ENCODE results near the gene CFP. TPM values are rescaled to one million over a fixed set of nuclear protein-coding genes. Genes with fewer than 3 reads are reported as not detected.

The CFP gene
- total RNA-seq, 1 experiment from 2014 or later, result 1.3 TPM

DNA sequence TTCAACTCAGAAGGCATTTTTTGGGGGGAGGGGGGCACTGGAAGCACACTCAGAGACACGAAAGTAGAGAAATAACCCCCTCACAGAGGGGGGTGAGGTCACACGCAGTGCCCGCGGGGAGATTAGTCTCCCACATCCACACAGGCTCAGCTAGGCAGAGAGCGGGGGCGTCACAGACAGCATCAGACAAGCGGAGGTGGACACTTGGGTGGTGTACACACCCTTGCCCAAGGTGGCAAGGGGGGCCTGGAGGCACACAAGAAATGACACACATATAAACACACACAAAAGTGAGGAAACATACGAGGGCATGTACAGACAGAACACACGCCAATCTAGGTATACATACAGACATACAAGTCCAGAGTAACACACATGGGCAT is 9.4 kb downstream of the CFP start:
- Histone ChIP-seq H2AFZ (ENCODE audit: low read depth, low read length, poor library complexity, severe bottlenecking) (no peak overlapping the region), H3K36me3 (ENCODE audit: control insufficient read depth in 1 of 2, insufficient read depth in 2 of 2, low read length in 2 of 2) (no peaks in the 10 kb centered on the region), H3K4me3 (replicated peaks in 1 of 2; ENCODE audit: low read depth in 1 of 2, low read length in 2 of 2) (no peak overlapping the region), H4K20me1 (ENCODE audit: insufficient read depth) (no peaks in the 10 kb centered on the region), H3K4me1 (ENCODE audit: control insufficient read depth in 1 of 2, insufficient read depth in 2 of 2, low read length in 2 of 2) (no peaks in the 10 kb centered on the region), H3K79me2 (ENCODE audit: insufficient read depth, low read length) (no peaks in the 10 kb centered on the region), H3K4me2 (ENCODE audit: low read length) (no peak overlapping the region), H3K27me3 (ENCODE audit: insufficient read depth, low read length) (no peaks in the 10 kb centered on the region), H3K9me2 (ENCODE audit: insufficient read depth) (no peaks in the 10 kb centered on the region), H3K27ac (ENCODE audit: low read depth, low read length) (no peak overlapping the region), H3K9me3 (ENCODE audit: control insufficient read depth in 1 of 2, insufficient read depth in 1 of 2, low read depth in 1 of 2, low read length in 2 of 2) (no peaks in the 10 kb centered on the region), H3K9ac (ENCODE audit: low read length) (no peak overlapping the region)
- RAD21 ChIA-PET (ENCODE audit: low non-redundant PET in 1 of 2, low total read pairs in 2 of 2, uncharacterized antibody in 2 of 2, unreplicated experiment in 2 of 2), result no interaction called here
- POLR2A ChIA-PET, result no interaction called here
- no peak for DNase-seq (ENCODE audit: low read depth, low spot score)
- intact Hi-C loops (cut with micrococcal nuclease), result no loop called here
- TF ChIP-seq SIN3A (IDR thresholded peaks at IDR 0.05; ENCODE audit: low read depth) (0 out of 2 replicates have a peak, but pooled peaks have one; percentile 4), POLR2A (IDR thresholded peaks at IDR 0.05; ENCODE audit: borderline replicate concordance, extremely low read depth, insufficient read depth, insufficient read length) (no peak), FOSL1 (IDR thresholded peaks at IDR 0.05; ENCODE audit: low read depth) (no peak), RAD21 (IDR thresholded peaks at IDR 0.05; ENCODE audit: low read depth) (no peak), YY1 (IDR thresholded peaks at IDR 0.05; ENCODE audit: extremely low read depth, insufficient replicate concordance, low read depth, low read length) (no peak)
- no peak for ATAC-seq
- BruUV-seq (replicated peaks), result no TSS peak
- CTCF ChIA-PET, result no interaction called here

DNA sequence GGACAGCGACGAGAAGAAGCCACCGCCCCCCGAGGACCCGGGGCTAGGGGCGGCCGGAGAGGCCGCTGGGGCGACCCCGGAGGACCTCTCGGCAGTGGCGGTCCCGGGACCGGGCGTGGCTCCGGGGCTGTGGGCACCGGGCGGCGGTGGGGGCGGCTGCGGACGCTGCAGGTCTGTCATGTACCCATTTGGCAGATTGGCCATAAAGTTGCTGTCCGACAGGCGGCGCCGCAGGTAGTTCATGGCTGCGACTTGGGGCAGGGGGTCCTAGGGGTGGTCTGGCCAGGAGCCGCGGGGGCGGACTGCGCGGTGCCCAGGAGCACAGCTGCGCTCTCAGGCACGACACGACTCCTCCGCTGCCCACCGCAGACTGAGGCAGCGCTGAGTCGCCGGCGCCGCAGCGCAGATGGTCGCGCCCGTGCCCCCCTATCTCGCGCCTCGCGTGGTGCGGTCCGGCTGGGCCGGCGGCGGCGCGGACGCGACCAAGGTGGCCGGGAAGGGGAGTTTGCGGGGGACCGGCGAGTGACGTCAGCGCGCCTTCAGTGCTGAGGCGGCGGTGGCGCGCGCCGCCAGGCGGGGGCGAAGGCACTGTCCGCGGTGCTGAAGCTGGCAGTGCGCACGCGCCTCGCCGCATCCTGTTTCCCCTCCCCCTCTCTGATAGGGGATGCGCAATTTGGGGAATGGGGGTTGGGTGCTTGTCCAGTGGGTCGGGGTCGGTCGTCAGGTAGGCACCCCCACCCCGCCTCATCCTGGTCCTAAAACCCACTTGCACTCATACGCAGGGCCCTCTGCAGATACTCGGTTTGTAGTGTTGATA is 10.0 kb downstream of the CFP start, which contains the start of gene SYN1:
Gene SYN1 (minus strand): TSS at position 372 of the 817 bp plus-strand sequence. CDS start 129 bp downstream, at position 243.
- Histone ChIP-seq H3K27ac (ENCODE audit: low read depth, low read length) (no peak within 1 kb of the TSS), H3K9ac (ENCODE audit: low read length) (no peak within 1 kb of the TSS), H3K27me3 (ENCODE audit: insufficient read depth, low read length) (no peaks in the 10 kb centered on the region), H3K36me3 (ENCODE audit: control insufficient read depth in 1 of 2, insufficient read depth in 2 of 2, low read length in 2 of 2) (no peaks in the 10 kb centered on the region), H3K4me1 (ENCODE audit: control insufficient read depth in 1 of 2, insufficient read depth in 2 of 2, low read length in 2 of 2) (no peaks in the 10 kb centered on the region), H2AFZ (ENCODE audit: low read depth, low read length, poor library complexity, severe bottlenecking) (no peak within 1 kb of the TSS), H3K79me2 (ENCODE audit: insufficient read depth, low read length) (no peaks in the 10 kb centered on the region), H3K9me2 (ENCODE audit: insufficient read depth) (no peaks in the 10 kb centered on the region), H3K4me3 (replicated peaks in 1 of 2; ENCODE audit: low read depth in 1 of 2, low read length in 2 of 2) (no peak within 1 kb of the TSS), H3K9me3 (ENCODE audit: control insufficient read depth in 1 of 2, insufficient read depth in 1 of 2, low read depth in 1 of 2, low read length in 2 of 2) (no peaks in the 10 kb centered on the region), H4K20me1 (ENCODE audit: insufficient read depth) (no peaks in the 10 kb centered on the region), H3K4me2 (ENCODE audit: low read length) (peak within 1 kb of the TSS; percentile 27; the same call in 1 of the 2 replicates)
- POLR2A ChIA-PET, result no interaction called here
- BruUV-seq (replicated peaks), result no TSS peak
- intact Hi-C loops (cut with micrococcal nuclease), result no loop called here
- ATAC-seq (peak; percentile 90), DNase-seq (ENCODE audit: low read depth, low spot score) (peak; percentile 42)
- CTCF ChIA-PET, result no interaction called here
- TF ChIP-seq, protein P1, sequence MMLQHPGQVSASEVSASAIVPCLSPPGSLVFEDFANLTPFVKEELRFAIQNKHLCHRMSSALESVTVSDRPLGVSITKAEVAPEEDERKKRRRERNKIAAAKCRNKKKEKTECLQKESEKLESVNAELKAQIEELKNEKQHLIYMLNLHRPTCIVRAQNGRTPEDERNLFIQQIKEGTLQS (IDR thresholded peaks at IDR 0.05), result no peak
- peak; percentile 95 for TF ChIP-seq EGR1 (IDR thresholded peaks at IDR 0.05; ENCODE audit: low read depth)
- TF ChIP-seq POLR2AphosphoS5 (IDR thresholded peaks at IDR 0.05; ENCODE audit: low read depth, low read length), result no peak
- TF ChIP-seq SIN3A (IDR thresholded peaks at IDR 0.05; ENCODE audit: low read depth), result 0 out of 2 replicates have a peak, but pooled peaks have one; percentile 12
- no peak for TF ChIP-seq EZH2 (IDR thresholded peaks at IDR 0.05)
- TF ChIP-seq, protein P2, sequence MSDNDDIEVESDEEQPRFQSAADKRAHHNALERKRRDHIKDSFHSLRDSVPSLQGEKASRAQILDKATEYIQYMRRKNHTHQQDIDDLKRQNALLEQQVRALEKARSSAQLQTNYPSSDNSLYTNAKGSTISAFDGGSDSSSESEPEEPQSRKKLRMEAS (IDR thresholded peaks at IDR 0.05), result peak; percentile 50
- no peak for TF ChIP-seq POLR2A (IDR thresholded peaks at IDR 0.05; ENCODE audit: borderline replicate concordance, extremely low read depth, insufficient read depth, insufficient read length)
- TF ChIP-seq, protein P3, sequence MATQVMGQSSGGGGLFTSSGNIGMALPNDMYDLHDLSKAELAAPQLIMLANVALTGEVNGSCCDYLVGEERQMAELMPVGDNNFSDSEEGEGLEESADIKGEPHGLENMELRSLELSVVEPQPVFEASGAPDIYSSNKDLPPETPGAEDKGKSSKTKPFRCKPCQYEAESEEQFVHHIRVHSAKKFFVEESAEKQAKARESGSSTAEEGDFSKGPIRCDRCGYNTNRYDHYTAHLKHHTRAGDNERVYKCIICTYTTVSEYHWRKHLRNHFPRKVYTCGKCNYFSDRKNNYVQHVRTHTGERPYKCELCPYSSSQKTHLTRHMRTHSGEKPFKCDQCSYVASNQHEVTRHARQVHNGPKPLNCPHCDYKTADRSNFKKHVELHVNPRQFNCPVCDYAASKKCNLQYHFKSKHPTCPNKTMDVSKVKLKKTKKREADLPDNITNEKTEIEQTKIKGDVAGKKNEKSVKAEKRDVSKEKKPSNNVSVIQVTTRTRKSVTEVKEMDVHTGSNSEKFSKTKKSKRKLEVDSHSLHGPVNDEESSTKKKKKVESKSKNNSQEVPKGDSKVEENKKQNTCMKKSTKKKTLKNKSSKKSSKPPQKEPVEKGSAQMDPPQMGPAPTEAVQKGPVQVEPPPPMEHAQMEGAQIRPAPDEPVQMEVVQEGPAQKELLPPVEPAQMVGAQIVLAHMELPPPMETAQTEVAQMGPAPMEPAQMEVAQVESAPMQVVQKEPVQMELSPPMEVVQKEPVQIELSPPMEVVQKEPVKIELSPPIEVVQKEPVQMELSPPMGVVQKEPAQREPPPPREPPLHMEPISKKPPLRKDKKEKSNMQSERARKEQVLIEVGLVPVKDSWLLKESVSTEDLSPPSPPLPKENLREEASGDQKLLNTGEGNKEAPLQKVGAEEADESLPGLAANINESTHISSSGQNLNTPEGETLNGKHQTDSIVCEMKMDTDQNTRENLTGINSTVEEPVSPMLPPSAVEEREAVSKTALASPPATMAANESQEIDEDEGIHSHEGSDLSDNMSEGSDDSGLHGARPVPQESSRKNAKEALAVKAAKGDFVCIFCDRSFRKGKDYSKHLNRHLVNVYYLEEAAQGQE (IDR thresholded peaks at IDR 0.05; ENCODE audit: low read depth), result peak; percentile 92
- TF ChIP-seq ZFX (IDR thresholded peaks at IDR 0.05), result no peak
- no peak for TF ChIP-seq EZH2phosphoT487 (IDR thresholded peaks at IDR 0.05; ENCODE audit: borderline replicate concordance)
- peak; percentile 60; the same call in 1 of the 2 replicates for TF ChIP-seq JUND (IDR thresholded peaks at IDR 0.05)
- peak; percentile 38 for TF ChIP-seq TCF7L2 (IDR thresholded peaks at IDR 0.05; ENCODE audit: borderline replicate concordance, extremely low read depth, insufficient read depth, insufficient read length)
- RAD21 ChIA-PET (ENCODE audit: low non-redundant PET in 1 of 2, low total read pairs in 2 of 2, uncharacterized antibody in 2 of 2, unreplicated experiment in 2 of 2), result interaction anchor here in 1 of 2 experiments (0.6 kb wide), 1 partner anchor 52 kb away, joined by 4 read pairs; no protein-coding TSS in a partner anchor
